Neuron (in vitro differentiated cells): ENCODE results near the gene ABCB11.

Source experiments
- H2AFZ ChIP-seq: one replicate; pipeline ENCODE4 v1.6.1; 2013; ENCODE audit warnings: low read depth, mild to moderate bottlenecking, inconsistent platforms, low read length, moderate library complexity
- H3K27me3 ChIP-seq: one replicate; pipeline ENCODE4 v1.6.1; 2013; ENCODE audit warnings: low read length; ENCODE audit not compliant: insufficient read depth
- H3K36me3 ChIP-seq: one replicate; pipeline ENCODE4 v1.6.1; 2013; ENCODE audit warnings: low read length; ENCODE audit not compliant: insufficient read depth
- H3K4me1 ChIP-seq: one replicate; pipeline ENCODE4 v1.6.1; 2013; ENCODE audit warnings: low read length; ENCODE audit not compliant: insufficient read depth
- H3K4me3 ChIP-seq: 2 replicates; pipeline ENCODE4 v1.5.1; 2013; ENCODE audit warnings: mild to moderate bottlenecking, low read length, moderate library complexity
- H3K9me3 ChIP-seq: one replicate; pipeline ENCODE4 v1.6.1; 2013; ENCODE audit warnings: low read length

The ABCB11 gene

DNA sequence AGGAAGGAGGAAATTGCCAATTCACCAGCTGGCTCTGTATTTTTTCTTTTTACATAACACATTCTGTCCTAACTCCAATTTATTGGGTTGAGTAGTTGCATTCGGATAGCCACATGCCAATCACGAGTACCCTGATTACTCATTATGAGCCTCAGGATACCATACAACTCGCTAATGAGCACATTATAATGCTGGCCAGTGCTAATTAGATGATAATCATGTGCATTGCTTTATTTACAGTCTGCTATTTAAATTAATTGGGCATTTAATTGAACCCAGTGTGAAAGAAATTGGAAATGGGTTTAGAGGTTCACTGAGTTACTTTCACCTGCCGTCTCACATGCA, 114.8 kb downstream of the ABCB11 start:
- Histone ChIP-seq H3K4me1 (peaks cover 14% of the 10 kb centered on the region), H3K36me3 (no peaks in the 10 kb centered on the region), H3K4me3 (no peak overlapping the region), H3K9me3 (no peaks in the 10 kb centered on the region), H3K27me3 (no peaks in the 10 kb centered on the region), H2AFZ (no peak overlapping the region)

DNA sequence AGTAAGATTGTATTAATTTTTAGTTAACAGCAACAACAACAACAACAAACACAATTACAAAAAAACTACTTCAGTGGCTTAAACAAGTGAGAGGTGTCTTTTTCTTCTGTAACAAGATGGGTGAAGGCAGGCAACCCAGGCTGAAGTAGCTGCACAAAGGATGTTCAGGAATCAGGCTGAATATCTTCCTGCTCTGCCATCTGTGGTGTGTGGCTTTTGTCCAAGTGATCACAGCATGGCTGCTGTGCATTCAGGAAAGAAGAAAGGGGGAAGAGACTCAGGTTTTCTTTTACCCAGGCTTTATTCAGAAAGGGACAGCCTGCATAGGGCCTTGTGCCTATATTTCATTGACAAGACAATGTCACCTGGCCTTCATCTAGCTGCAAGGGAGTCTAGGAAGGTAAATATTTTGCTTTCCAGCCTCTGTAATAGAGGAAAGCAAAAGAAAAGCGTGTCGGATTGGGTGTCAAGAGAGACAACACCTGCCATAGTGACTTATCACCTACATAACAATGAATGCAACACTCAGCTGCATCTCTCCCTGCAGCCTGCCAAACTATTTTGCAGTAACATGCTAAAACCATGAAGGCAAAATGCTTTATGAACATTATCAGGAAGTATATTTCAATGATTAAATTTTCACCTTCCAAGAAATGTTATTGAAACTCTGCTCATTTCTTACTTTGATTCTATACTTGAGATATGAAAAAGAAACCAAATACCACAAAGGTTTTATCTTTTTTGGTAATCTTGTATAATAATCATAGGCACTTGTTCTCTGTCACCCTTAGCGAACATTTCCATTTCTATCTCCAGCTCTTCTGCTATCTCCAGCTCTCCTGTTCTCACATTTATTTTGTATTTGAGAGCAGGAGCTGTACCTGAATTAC, 115.4 kb downstream of the ABCB11 start:
- no peaks in the 10 kb centered on the region for H3K9me3 ChIP-seq
- H3K4me1 ChIP-seq = peaks cover 14% of the 10 kb centered on the region
- no peak overlapping the region for H3K4me3 ChIP-seq
- H3K36me3 ChIP-seq = no peaks in the 10 kb centered on the region
- no peak overlapping the region for H2AFZ ChIP-seq
- no peaks in the 10 kb centered on the region for H3K27me3 ChIP-seq

DNA sequence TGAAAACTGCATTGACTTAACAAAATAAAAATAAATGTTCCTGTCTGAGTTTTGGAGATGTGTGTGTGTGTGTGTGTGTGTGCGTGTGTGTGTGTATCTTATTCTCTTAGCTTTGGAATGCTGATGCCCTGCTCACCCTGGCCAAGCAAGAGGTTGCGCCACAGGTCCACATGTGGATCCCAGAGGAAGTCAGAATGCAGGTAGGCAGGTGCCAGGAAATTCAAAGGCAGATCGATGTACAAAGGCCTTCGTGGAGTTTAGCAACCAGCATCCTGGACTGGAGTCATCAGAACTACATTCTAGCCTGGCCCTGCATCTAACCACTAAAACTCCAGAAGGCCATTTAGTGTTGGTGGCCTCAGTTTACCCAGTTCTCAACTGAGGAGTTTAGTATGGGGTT, 117.6 kb downstream of the ABCB11 start:
- Histone ChIP-seq H3K27me3 (no peaks in the 10 kb centered on the region), H3K9me3 (no peaks in the 10 kb centered on the region), H2AFZ (no peak overlapping the region), H3K36me3 (no peaks in the 10 kb centered on the region), H3K4me3 (no peak overlapping the region), H3K4me1 (peaks cover 14% of the 10 kb centered on the region)

DNA sequence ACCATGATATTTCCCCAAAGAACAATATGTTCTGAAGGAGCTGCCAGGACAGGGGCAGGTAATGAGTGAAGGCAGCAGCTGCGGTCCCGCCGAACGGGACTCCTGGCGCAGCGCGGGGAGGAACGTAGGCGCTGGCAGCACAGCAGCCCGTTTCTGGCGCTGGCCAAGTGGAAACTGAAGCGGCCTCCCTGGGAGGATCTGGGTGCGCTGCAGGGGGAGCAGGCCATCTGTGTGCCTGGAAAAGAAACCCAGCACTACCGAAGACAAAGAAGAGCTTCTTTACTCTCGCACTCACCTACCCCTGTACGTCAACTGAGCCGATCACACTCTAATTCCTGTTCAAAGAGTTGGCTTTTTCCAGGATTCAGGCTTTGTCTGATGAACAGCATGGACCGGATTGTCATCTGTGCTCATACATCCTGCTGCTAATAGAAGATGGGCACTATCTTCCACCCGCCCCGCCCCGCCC, 118.2 kb downstream of the ABCB11 start:
- Histone ChIP-seq H3K27me3 (no peaks in the 10 kb centered on the region), H3K4me3 (no peak overlapping the region), H3K36me3 (no peaks in the 10 kb centered on the region), H3K9me3 (no peaks in the 10 kb centered on the region), H2AFZ (no peak overlapping the region), H3K4me1 (peaks cover 14% of the 10 kb centered on the region)

DNA sequence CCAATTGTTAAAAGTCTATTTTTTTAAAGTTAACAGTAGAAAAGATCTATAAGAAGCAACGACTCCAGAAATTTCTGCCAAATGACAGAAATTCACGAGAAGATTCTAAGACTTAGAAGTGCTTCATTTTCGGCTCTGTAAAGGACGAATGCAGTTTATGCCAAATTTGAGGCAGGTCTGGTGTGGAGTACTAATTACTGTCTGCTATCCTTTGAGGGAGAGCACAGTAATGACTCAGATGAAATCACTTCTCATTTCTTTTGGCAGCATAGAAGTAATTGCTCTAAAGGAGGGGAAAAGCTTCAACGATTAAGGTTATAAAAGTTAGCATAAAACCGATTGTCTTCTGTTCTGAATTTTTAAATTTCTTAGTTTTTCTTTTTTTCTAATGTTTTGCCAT, 118.7 kb downstream of the ABCB11 start:
- no peaks in the 10 kb centered on the region for H3K27me3 ChIP-seq
- H3K4me3 ChIP-seq = no peak overlapping the region
- no peak overlapping the region for H2AFZ ChIP-seq
- peaks cover 17% of the 10 kb centered on the region for H3K4me1 ChIP-seq
- no peaks in the 10 kb centered on the region for H3K9me3 ChIP-seq
- no peaks in the 10 kb centered on the region for H3K36me3 ChIP-seq

DNA sequence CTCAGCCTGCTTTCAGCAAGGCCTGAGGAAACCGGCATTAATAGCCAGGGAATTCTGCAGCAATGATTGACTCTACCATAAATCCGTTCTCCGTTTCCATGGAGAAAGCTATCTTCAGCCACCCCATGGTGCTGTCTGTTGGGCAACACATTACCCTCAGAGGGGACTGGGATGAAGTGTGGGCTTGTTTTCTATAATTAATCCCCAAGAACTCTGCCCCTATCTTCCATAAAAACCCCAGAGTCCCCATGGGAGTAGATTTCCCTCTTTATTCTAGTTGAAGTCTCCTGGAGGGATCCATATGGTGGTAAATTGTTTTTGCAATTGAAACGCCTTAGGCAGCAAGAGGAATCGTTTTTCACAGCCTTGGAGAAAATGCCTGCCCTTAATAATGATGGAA, 120.8 kb downstream of the ABCB11 start:
- Histone ChIP-seq H3K9me3 (no peaks in the 10 kb centered on the region), H3K4me3 (no peak overlapping the region), H2AFZ (no peak overlapping the region), H3K27me3 (no peaks in the 10 kb centered on the region), H3K36me3 (no peaks in the 10 kb centered on the region), H3K4me1 (peaks cover 18% of the 10 kb centered on the region)

DNA sequence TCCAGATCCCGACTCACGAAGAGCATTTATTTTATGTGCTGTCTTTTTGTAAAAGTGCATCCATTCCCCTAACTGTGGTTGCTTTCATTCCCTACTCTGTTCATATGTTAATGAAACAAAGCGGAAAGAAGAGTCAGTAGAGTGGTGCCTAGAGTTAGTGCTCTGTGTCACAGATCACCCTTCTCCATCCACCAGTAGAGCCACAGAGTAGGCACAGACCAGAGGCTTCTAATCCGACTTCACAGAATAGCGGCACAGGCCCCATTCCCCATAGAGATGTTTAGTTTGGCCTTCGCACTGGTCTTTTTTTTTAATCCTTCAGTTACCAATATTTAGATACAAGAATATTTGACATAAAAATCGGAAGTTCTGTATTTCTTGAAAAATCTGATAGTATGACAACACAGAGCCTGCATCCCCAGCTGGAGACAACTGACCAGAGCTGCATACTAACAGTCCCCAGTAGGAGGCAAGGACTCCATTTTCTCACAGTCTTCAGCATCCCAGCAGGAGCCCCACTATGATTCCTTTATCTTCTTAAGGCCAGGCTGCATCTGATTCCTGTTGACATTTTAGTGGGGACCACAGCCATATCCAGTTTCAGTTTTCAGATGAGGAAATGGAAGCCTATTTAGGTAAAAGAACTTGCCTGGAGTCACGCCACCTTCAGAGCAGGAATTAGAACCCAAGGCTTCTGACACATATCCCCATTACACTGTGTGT, 123.0 kb downstream of the ABCB11 start:
- no peaks in the 10 kb centered on the region for H3K27me3 ChIP-seq
- H3K9me3 ChIP-seq = no peaks in the 10 kb centered on the region
- H2AFZ ChIP-seq = no peak overlapping the region
- H3K4me1 ChIP-seq = peaks cover 7% of the 10 kb centered on the region
- H3K36me3 ChIP-seq = no peaks in the 10 kb centered on the region
- no peak overlapping the region for H3K4me3 ChIP-seq

DNA sequence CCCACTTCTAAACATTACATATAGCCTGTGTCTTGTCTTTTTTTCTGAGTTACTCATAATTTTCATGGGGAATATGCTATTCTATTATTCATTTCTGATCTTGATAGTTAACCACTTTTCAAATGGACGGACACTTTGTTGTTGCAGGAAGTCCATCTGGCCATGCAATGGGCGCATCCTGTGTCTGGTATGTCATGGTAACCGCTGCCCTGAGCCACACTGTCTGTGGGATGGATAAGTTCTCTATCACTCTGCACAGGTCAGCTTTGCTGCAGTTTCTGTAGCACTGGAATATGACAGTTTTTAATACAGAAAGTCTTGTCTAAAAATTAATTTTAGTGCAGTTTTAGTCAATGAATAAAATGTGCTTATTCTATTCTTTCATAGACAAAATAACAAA, 126.8 kb downstream of the ABCB11 start:
- Histone ChIP-seq H3K36me3 (no peaks in the 10 kb centered on the region), H3K27me3 (no peaks in the 10 kb centered on the region), H3K4me3 (no peak overlapping the region), H3K4me1 (peaks cover 4% of the 10 kb centered on the region), H3K9me3 (no peaks in the 10 kb centered on the region), H2AFZ (no peak overlapping the region)

DNA sequence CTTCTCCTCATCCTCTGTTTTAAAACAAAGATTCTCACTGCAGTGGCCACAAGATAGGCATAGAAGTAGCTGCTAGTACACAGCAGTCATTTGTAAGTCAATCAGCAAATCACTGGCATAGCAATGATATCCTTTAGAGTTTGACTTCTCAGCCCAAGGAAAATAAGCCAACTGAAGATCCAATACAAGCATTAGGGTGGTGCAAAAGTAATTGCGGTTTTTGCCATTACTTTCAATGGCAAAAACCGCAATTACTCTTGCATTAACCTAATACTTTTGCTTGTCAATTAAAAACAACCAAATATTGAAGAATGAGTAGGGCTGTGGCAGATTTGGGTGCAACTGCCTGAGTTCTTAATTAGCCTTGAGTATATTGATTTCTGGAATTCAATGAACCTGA, 127.2 kb downstream of the ABCB11 start:
- H3K9me3 ChIP-seq = no peaks in the 10 kb centered on the region
- H3K4me1 ChIP-seq = peaks cover 4% of the 10 kb centered on the region
- no peaks in the 10 kb centered on the region for H3K27me3 ChIP-seq
- no peaks in the 10 kb centered on the region for H3K36me3 ChIP-seq
- no peak overlapping the region for H2AFZ ChIP-seq
- no peak overlapping the region for H3K4me3 ChIP-seq

DNA sequence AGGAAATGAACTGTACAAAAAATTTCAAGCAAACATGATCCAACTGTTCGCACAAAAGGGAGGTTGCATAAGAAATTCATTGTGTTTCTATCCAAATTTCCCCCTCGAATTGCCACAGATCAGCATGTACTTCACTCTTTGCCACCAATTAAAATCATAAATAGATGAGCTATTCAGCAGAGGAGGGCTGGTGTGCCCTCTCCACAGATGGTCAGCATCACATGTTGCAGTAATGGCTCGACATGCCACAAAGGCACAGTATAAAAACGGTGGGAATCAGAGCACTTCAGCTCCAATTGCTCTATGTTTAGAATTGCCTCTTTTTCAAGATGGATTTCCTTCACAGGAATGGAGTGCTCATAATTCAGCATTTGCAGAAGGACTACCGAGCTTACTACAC, 130.1 kb downstream of the ABCB11 start, which contains the start of gene G6PC2:
G6PC2 (plus strand) TSS at position 289 of the 400 bp plus-strand sequence; CDS start at position 330, 41 bp downstream.
- Histone ChIP-seq H3K9me3 (no peaks in the 10 kb centered on the region), H3K27me3 (no peaks in the 10 kb centered on the region), H3K36me3 (no peaks in the 10 kb centered on the region), H2AFZ (no peak within 1 kb of the TSS), H3K4me1 (no peaks in the 10 kb centered on the region), H3K4me3 (no peak within 1 kb of the TSS)

DNA sequence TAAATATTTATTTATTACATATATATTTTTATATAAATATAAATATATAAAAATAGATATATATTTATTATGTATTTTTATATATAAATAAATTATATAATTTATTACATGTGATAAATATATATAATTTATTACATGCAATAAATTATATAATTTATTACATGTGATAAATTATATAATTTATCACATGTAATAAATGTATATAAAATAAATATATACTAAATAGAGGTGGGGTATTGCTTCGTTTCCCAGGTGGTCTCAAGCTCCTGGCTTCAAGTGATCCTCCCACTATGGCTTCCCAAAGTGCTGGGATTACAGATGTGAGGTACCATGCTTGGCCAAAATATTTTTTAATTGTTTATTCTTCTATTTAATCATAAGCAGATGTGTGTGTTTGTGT, 133.7 kb downstream of the ABCB11 start:
- Histone ChIP-seq H3K4me1 (no peaks in the 10 kb centered on the region), H3K9me3 (no peaks in the 10 kb centered on the region), H3K27me3 (peaks cover 7% of the 10 kb centered on the region), H3K36me3 (no peaks in the 10 kb centered on the region), H3K4me3 (no peak overlapping the region), H2AFZ (no peak overlapping the region)

DNA sequence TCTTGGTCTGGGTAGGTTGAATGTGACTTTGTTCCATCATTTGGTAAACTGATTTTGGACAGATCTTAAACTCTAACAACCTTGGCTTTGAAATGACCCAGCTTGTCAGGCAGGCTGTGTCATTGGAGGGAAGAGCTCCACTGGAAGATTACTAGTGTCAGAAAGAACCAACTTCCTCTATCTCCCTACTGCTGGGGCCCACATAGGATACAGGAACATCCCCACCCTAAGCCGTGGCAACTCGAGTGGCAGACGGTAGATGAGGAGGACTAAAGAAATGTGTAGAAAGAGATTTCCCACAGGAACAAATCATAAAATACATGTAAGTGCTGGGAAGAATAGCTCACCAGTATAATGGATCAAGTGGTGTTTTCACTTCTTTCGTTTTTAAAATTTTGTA, 134.3 kb downstream of the ABCB11 start:
- Histone ChIP-seq H3K27me3 (peaks cover 12% of the 10 kb centered on the region), H2AFZ (no peak overlapping the region), H3K36me3 (no peaks in the 10 kb centered on the region), H3K4me3 (no peak overlapping the region), H3K4me1 (no peaks in the 10 kb centered on the region), H3K9me3 (no peaks in the 10 kb centered on the region)

DNA sequence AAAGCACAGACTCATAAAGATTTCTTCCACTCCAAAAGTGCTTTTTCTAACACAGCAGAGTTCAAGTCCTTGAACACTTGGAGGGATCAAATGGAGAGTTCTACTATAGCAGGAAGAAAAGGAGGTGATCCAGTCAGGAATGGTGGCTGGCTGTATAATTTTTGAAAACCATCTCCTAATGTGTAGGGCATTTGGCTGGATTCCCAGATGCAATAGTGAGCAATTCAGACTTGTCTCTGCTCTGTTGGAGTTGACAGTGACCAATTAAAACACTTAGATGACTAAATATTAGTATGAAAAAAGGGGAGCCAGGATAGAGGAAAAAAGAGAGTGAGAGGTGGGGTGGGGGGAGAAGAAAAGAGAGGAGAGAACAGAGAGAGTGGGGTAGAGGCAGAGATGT, 135.4 kb downstream of the ABCB11 start:
- no peak overlapping the region for H3K4me3 ChIP-seq
- no peaks in the 10 kb centered on the region for H3K36me3 ChIP-seq
- no peaks in the 10 kb centered on the region for H3K4me1 ChIP-seq
- no peak overlapping the region for H2AFZ ChIP-seq
- peaks cover 18% of the 10 kb centered on the region for H3K27me3 ChIP-seq
- H3K9me3 ChIP-seq = no peaks in the 10 kb centered on the region
